Hindlimb muscle (tissue), 1 donor: ENCODE results near the gene DHRS4. TPM values are rescaled to one million over a fixed set of nuclear protein-coding genes. Genes with fewer than 3 reads are reported as not detected.

Experiments
- DNase-seq: peaks from one replicate; pipeline ENCODE4 v3.0.0-alpha.2; 2013
- polyA plus RNA-seq: library from polyadenylated mRNA; unstranded; fragments of 120-200 nt; gene quantifications from one replicate; pipeline ENCODE4 v1.2.1, GENCODE V29; 2013; ENCODE audit not compliant: insufficient read length

The DHRS4 gene
- polyA plus RNA-seq, result 21.9 TPM

- DNase-seq, result peak; percentile 87
These were observed at the start of gene DHRS4 for GRCh38 chr14:23953464-23954278. DHRS4 (plus strand) TSS chr14:23953770; CDS start chr14:23953789, 19 bp downstream.

GRCh38 chr14:23910101-23910875 is 43.3 kb upstream of the DHRS4 start:
- no peak for DNase-seq

- no peak for DNase-seq
These were observed 42.7 kb upstream of the DHRS4 start for GRCh38 chr14:23910876-23911210.

GRCh38 chr14:23915559-23915958 is 38.0 kb upstream of the DHRS4 start:
- DNase-seq, result no peak

- DNase-seq, result peak; percentile 55
These were observed 37.6 kb upstream of the DHRS4 start for GRCh38 chr14:23916004-23916403.

GRCh38 chr14:23916446-23916845 is 37.1 kb upstream of the DHRS4 start:
- DNase-seq, result no peak

- no peak for DNase-seq
These were observed 31.0 kb upstream of the DHRS4 start for GRCh38 chr14:23922545-23922944.

- no peak for DNase-seq
These were observed 28.0 kb upstream of the DHRS4 start for GRCh38 chr14:23925523-23926075.

- DNase-seq, result no peak
These were observed 27.0 kb upstream of the DHRS4 start for GRCh38 chr14:23926543-23926942.

- DNase-seq, result no peak
These were observed 24.4 kb upstream of the DHRS4 start for GRCh38 chr14:23929136-23929535.

- peak; percentile 71 for DNase-seq
These were observed 23.7 kb upstream of the DHRS4 start for GRCh38 chr14:23929822-23930294.

- DNase-seq, result no peak
These were observed 22.8 kb upstream of the DHRS4 start for GRCh38 chr14:23930742-23931141.

GRCh38 chr14:23931721-23932289 is 21.8 kb upstream of the DHRS4 start:
- no peak for DNase-seq

GRCh38 chr14:23932639-23933038 is 20.9 kb upstream of the DHRS4 start:
- DNase-seq, result no peak

GRCh38 chr14:23933108-23933741 is 20.3 kb upstream of the DHRS4 start:
- DNase-seq, result no peak

GRCh38 chr14:23933742-23934128 is 19.8 kb upstream of the DHRS4 start:
- DNase-seq, result no peak

- no peak for DNase-seq
These were observed 18.4 kb upstream of the DHRS4 start for GRCh38 chr14:23935158-23935557.

GRCh38 chr14:23936084-23936829 is 17.3 kb upstream of the DHRS4 start:
- DNase-seq, result no peak

GRCh38 chr14:23937203-23937602 is 16.4 kb upstream of the DHRS4 start:
- DNase-seq, result no peak

- no peak for DNase-seq
These were observed 14.7 kb upstream of the DHRS4 start for GRCh38 chr14:23938823-23939222.

GRCh38 chr14:23939607-23940326 is 13.8 kb upstream of the DHRS4 start:
- no peak for DNase-seq
